ENCODE measurements around the gene CELF5.

The CELF5 gene

DNA sequence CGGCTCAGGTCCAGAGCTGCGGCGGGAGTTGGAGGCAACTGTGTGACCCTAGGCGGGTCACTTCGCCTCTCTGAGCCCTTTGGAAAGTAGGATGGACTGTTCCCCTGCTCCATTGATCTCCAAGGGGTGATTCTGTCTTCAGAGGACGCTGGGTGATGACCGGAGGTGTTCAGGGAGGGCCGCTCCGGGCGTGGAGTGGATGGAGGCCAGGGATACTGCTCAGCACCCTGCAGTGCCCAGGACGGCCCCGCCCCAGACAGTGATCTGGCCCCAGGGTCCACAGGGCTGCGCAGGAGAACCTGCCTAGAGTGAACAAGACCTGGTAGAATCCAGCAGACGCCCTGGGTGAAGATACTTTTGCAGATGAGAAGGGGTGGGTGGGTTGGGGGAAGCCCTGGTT, 31.8 kb upstream of the CELF5 start:
- TF ChIP-seq EZH2 (IDR thresholded peaks at IDR 0.05; ENCODE audit: borderline replicate concordance, low read length) = no peak
- TF ChIP-seq, protein P1, sequence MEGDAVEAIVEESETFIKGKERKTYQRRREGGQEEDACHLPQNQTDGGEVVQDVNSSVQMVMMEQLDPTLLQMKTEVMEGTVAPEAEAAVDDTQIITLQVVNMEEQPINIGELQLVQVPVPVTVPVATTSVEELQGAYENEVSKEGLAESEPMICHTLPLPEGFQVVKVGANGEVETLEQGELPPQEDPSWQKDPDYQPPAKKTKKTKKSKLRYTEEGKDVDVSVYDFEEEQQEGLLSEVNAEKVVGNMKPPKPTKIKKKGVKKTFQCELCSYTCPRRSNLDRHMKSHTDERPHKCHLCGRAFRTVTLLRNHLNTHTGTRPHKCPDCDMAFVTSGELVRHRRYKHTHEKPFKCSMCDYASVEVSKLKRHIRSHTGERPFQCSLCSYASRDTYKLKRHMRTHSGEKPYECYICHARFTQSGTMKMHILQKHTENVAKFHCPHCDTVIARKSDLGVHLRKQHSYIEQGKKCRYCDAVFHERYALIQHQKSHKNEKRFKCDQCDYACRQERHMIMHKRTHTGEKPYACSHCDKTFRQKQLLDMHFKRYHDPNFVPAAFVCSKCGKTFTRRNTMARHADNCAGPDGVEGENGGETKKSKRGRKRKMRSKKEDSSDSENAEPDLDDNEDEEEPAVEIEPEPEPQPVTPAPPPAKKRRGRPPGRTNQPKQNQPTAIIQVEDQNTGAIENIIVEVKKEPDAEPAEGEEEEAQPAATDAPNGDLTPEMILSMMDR (IDR thresholded peaks at IDR 0.05; ENCODE audit: low read length) = no peak
- H3K9me2 ChIP-seq (ENCODE audit: low read depth, low read length) = no peaks in the 10 kb centered on the region
- no peaks in the 10 kb centered on the region for H3F3A ChIP-seq (ENCODE audit: insufficient read depth, low read length)
- H3K27ac ChIP-seq (ENCODE audit: low read depth, low read length, poor library complexity, severe bottlenecking) = no peak overlapping the region
- no peaks in the 10 kb centered on the region for H3K27me3 ChIP-seq (ENCODE audit: insufficient read depth, low read length)
- H2AFZ ChIP-seq (ENCODE audit: low read length) = no peak overlapping the region
- peaks cover 49% of the 10 kb centered on the region for H3K36me3 ChIP-seq (ENCODE audit: insufficient read depth, low read length)
- peaks cover 3% of the 10 kb centered on the region for H3K4me1 ChIP-seq (ENCODE audit: insufficient read depth, low read length, severe bottlenecking)
- H3K4me3 ChIP-seq (ENCODE audit: low read depth, low read length, poor library complexity, severe bottlenecking) = no peak overlapping the region
- peaks cover 18% of the 10 kb centered on the region for H3K79me2 ChIP-seq (ENCODE audit: insufficient read depth, low read length)
- no peaks in the 10 kb centered on the region for H4K20me1 ChIP-seq (ENCODE audit: insufficient read depth, low read length)
- no peaks in the 10 kb centered on the region for H3K9me3 ChIP-seq (ENCODE audit: low read length)
- H3K9ac ChIP-seq (ENCODE audit: low read length) = no peak overlapping the region
- H3K4me2 ChIP-seq (ENCODE audit: low read length) = no peak overlapping the region

DNA sequence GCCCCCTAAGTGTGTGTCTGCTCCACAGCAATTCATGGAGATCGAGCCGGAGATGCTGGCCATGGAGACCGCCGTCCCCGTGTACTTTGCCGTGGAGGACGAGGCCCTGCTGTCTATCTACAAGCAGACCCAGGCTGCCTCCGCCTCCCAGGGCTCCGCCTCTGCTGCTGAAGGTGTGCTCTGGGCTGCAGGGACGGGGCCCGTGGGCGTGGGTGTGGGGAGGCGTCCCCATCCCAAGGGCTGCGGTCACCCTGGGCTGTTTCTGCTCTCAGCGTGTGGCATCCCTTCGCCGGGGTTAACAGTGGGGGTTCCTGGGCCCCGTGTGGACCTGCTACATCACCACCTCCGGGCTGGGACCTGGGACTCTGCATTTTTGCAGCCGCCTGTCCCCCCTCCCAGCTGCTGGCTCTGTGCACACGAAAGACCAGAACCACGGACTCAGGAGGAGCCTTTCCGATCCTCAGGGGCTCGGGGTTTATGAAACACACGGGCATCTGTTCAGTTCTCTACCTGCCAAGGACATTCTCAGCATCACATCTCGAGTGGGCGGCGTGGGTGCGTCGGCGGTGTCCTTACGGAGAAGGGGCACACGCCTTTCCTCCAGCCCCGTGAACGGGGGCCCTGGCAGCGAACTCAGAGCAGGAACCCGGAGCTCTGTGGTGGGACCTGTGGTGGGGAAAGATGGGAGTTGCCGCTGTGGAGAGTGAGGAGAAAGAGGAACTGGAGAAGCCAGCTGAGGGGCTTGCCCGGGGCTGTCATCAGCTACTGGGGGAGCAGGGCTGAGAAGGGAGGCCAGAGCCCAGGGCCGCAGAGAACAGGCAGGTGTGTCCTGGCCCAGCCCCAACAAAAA, 31.0 kb upstream of the CELF5 start:
- no peaks in the 10 kb centered on the region for H3K9me3 ChIP-seq (ENCODE audit: low read length)
- TF ChIP-seq EZH2 (IDR thresholded peaks at IDR 0.05; ENCODE audit: borderline replicate concordance, low read length) = no peak
- TF ChIP-seq, protein P1 (IDR thresholded peaks at IDR 0.05; ENCODE audit: low read length) = no peak
- H4K20me1 ChIP-seq (ENCODE audit: insufficient read depth, low read length) = no peaks in the 10 kb centered on the region
- no peaks in the 10 kb centered on the region for H3K4me1 ChIP-seq (ENCODE audit: insufficient read depth, low read length, severe bottlenecking)
- H3K27ac ChIP-seq (ENCODE audit: low read depth, low read length, poor library complexity, severe bottlenecking) = no peak overlapping the region
- no peaks in the 10 kb centered on the region for H3F3A ChIP-seq (ENCODE audit: insufficient read depth, low read length)
- peaks cover 11% of the 10 kb centered on the region; the same call in 1 of the 2 replicates for H3K79me2 ChIP-seq (ENCODE audit: insufficient read depth, low read length)
- peaks cover 42% of the 10 kb centered on the region for H3K36me3 ChIP-seq (ENCODE audit: insufficient read depth, low read length)
- H3K9ac ChIP-seq (ENCODE audit: low read length) = no peak overlapping the region
- no peak overlapping the region for H3K4me2 ChIP-seq (ENCODE audit: low read length)
- no peaks in the 10 kb centered on the region for H3K9me2 ChIP-seq (ENCODE audit: low read depth, low read length)
- no peak overlapping the region for H2AFZ ChIP-seq (ENCODE audit: low read length)
- H3K4me3 ChIP-seq (ENCODE audit: low read depth, low read length, poor library complexity, severe bottlenecking) = no peak overlapping the region
- H3K27me3 ChIP-seq (ENCODE audit: insufficient read depth, low read length) = no peaks in the 10 kb centered on the region

DNA sequence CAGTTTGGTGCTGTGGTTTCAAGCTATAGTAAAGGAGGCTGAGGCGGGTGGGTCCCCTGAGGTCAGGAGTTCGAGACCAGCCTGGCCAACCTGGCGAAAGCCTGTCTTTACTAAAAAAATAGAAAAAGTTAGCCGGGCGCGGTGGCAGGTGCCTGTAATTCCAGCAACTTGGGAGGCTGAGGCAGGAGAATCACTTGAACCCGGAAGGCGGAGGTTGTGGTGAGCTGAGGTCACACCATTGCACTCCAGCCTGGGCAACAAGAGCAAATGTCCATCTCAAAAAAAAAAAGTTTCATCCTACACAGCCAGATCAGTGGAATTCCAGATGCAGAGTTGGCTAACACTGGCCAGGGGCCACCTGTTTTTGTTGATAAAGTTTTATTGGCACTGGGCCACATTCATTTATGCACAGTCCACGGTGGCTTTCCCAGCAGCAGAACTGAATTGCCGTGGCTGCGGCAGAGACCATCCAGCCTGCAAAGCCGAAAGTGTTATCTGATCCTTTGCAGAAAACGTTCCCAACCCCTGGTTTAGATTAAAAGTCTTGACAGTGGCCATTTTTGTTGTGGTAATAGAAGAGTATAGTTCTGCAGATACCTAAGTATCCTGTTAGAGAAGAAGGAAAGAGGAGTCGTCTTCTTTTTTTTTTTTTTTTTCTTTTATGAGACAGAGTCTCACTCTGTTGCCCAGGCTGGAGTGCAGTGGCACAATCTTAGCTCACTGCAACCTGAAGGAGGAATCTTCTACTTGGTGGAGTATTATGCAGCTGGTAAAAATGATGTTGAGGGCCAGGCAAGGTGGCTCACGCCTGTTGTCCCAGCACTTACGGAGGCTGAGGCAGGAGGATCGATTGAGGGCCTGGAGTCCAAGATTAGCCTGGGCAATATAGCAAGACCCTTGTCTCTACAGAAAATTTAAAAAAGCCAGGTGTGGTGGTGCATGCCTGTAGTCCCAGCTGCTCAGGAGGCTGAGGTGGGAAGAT, 30.1 kb upstream of the CELF5 start:
- Histone ChIP-seq H3K79me2 (ENCODE audit: insufficient read depth, low read length) (peaks cover 4% of the 10 kb centered on the region; the same call in 1 of the 2 replicates), H4K20me1 (ENCODE audit: insufficient read depth, low read length) (no peaks in the 10 kb centered on the region), H3K27me3 (ENCODE audit: insufficient read depth, low read length) (no peaks in the 10 kb centered on the region), H3K4me2 (ENCODE audit: low read length) (no peak overlapping the region), H3K4me1 (ENCODE audit: insufficient read depth, low read length, severe bottlenecking) (no peaks in the 10 kb centered on the region), H3K9me3 (ENCODE audit: low read length) (no peaks in the 10 kb centered on the region), H3K9me2 (ENCODE audit: low read depth, low read length) (no peaks in the 10 kb centered on the region), H3F3A (ENCODE audit: insufficient read depth, low read length) (no peaks in the 10 kb centered on the region), H3K36me3 (ENCODE audit: insufficient read depth, low read length) (peaks cover 46% of the 10 kb centered on the region), H3K4me3 (ENCODE audit: low read depth, low read length, poor library complexity, severe bottlenecking) (no peak overlapping the region), H3K9ac (ENCODE audit: low read length) (no peak overlapping the region), H3K27ac (ENCODE audit: low read depth, low read length, poor library complexity, severe bottlenecking) (no peak overlapping the region), H2AFZ (ENCODE audit: low read length) (no peak overlapping the region)
- no peak for TF ChIP-seq EZH2 (IDR thresholded peaks at IDR 0.05; ENCODE audit: borderline replicate concordance, low read length)
- TF ChIP-seq, protein P1 (IDR thresholded peaks at IDR 0.05; ENCODE audit: low read length) = no peak
